OCI-LY1 (cell line): ENCODE results near the gene GABRQ.
A peak's percentile ranks its signal among the peaks of the same experiment; 100 is the strongest.

Experiments used
- EZH2 ChIP-seq: fragments of 200-600 bp; sonication (generic), shearing (Covaris generic); IDR thresholded peaks from 2 replicates; pipeline ENCODE4 v1.8.0; 2017; ENCODE audit warnings: borderline replicate concordance, mixed run types, mild to moderate bottlenecking, antibody characterized with exemption, low read length, moderate library complexity, mixed read lengths
- TF ChIP-seq, protein P1 (sequence below): fragments of 200-600 bp; sonication (generic), shearing (Covaris generic); IDR thresholded peaks from 2 replicates; pipeline ENCODE4 v1.5.1; 2017; ENCODE audit warnings: mild to moderate bottlenecking, antibody characterized with exemption, low read length, moderate library complexity, mixed read lengths

DNA sequence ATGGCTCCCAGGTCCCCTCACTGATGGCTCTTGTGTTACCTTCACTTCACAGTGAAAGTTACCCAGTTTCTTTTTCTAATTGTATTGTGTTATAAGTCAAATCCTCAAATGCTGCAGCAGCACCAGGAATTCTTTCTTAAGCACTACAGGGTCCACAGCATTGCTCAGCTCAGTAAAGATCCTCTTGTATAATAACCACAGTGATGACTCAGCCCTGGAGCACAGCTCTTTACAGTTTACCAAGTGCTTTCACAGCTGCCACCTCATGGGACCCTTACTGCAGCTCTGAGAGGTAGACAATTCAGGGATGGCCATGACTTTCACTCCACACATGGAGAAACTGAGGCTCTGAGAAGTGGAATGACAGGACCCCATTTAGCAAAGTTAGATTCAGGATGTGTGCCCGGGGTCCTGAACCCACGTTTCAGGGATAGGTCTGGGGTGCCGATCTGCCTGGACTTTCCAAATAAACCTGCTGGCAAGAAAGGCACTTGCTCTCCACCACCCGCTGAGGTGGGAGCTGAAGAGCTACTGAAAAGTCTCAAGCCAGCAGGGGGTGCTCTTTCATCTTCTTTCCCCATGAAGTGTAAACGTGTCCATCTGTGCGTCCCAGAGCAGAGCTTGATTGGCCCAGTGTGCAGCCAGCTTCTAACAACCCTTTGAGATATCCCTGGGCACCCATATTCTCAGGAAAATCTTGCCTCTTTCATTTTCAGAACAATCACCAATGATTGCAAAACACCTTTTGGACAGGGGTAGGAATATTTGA, 35.7 kb upstream of the GABRQ start:
- TF ChIP-seq, protein P1, sequence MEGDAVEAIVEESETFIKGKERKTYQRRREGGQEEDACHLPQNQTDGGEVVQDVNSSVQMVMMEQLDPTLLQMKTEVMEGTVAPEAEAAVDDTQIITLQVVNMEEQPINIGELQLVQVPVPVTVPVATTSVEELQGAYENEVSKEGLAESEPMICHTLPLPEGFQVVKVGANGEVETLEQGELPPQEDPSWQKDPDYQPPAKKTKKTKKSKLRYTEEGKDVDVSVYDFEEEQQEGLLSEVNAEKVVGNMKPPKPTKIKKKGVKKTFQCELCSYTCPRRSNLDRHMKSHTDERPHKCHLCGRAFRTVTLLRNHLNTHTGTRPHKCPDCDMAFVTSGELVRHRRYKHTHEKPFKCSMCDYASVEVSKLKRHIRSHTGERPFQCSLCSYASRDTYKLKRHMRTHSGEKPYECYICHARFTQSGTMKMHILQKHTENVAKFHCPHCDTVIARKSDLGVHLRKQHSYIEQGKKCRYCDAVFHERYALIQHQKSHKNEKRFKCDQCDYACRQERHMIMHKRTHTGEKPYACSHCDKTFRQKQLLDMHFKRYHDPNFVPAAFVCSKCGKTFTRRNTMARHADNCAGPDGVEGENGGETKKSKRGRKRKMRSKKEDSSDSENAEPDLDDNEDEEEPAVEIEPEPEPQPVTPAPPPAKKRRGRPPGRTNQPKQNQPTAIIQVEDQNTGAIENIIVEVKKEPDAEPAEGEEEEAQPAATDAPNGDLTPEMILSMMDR = peak; percentile 36; the same call in 1 of the 2 replicates
- TF ChIP-seq EZH2 = no peak
